Renal cortex interstitium (tissue), 11 donors: ENCODE data around the gene KRCC1. TPM values are rescaled to one million over a fixed set of nuclear protein-coding genes. Genes with fewer than 3 reads are reported as not detected.
"Not testable (repeated sequence)": the region's sequence is repeated elsewhere in the genome, so short reads cannot be mapped to it uniquely, and the experiment has no call there.

Source experiments
- DNase-seq, 11 donors: peaks; one replicate each; pipeline ENCODE4 v3.0.0-alpha.2; 2013; ENCODE audit warnings: low read depth in 9 of 11, low spot score in 4 of 11; ENCODE audit errors: extremely low read depth in 1 of 11
- polyA plus RNA-seq, 3 donors: library from polyadenylated mRNA; unstranded; fragments of 120-200 nt; gene quantifications; one replicate each; pipeline ENCODE4 v1.2.1, GENCODE V29; 2013; ENCODE audit not compliant: insufficient read length in 3 of 3

The KRCC1 gene
- polyA plus RNA-seq, 3 donors = 45.6 to 60.9 (median 54.0) TPM

DNA sequence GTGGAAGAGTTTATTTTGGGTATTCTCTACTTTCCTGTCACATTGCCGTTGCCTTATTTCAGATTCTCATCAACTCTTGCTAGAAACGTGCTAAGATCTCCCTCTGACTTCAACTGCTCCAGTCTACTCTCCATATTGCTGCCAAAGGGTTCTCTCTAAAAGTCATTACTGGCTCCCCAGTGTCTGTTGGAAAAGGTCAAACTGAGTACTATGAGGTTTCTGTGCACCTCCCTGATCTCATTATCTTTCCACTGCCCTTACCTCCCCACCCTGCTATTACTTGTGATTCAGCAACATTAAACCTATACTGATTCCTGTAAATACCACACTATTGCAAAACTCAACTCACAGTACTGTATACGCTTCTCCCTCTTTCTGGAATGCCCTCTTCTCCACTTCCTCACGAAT, 1.9 kb upstream of the KRCC1 start:
- DNase-seq = no peak

DNA sequence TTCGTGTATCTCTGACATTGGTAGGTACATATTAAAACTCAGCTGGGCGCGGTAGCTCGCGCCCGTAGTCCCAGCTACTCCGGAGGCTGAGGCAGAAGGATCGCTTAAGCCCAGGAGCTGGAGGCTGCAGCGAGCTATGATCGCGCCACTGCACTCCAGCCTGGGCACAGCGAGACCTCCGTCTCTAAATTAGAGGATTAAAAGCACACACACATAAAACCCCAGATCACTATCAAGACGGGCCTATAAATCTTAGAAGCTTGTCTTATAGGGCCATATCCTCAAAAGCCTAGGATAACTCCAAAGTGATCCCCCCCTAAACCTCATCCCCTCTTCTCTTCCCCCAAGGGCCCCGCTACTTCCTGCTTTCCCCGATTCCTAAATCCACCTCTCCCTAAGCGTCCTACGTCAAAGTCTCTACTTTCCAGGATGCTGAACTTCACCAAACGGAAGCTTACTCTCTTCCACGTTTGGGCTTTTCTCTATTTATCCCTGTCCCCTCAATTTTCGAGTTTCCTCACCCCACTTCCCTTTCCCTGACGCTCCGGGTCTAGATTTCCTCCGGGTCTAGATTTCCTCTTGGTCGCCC, 707 bp downstream of the KRCC1 start:
- DNase-seq = peak in 2 of 11 donors; percentile 18 to 35

DNA sequence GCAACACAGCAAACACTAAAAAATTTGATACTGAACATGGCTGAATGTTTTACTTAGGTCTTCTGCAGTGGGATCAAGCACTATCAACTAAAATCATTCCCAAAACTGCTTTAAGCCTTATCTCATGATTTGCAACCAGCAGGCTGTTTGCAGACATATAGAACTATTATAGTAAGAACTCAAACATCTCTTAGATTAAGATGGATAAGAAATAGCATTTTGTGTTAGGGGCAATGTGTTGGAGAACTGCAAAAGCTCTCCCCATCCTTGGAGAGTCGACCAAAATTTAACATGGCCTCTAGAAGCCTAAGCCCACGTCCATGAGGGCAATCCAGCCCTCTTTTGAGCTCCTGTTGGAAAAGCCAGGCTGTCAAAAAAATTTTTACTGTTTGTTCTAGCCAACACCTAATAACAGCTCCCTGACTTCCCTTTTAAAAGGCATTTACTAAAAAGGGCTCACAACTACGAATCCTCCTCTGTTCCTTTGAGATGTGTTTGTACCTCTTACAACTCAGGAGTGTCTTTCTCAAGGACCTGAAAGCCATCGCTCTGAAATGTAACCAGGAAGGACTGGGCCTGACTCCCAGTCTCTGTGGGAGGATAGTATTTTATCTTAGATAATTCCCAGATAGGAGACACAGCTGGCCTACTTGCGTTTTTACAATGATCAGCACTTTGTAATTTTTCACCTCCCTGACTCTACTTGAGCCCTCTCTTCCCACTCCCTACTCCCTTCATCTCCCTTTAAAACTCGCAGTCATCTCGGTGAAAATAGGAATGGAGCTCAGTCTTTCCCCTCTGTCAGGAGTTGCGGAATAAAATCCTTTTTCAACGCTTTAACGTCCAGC, 1.4 kb downstream of the KRCC1 start:
- DNase-seq = no peak

DNA sequence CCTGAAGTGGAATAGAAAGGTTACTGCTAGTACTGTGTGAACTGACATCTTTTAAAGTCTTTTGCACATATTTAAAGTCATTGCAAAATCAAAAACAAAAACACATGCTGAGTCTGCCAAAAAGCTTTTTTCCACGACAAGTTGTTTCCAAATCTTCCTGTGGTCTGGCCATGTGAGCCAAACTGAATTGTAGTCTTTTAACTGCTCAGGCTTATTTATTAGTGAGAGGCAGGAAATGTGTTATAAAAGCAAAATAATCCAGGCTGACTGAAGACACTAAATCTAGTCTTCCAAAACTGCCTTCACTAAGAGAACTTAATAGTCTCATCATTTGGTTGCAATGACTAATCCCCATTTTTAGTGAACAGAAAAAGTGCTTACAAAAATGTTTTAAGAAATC, 2.3 kb downstream of the KRCC1 start:
- DNase-seq = no peak

DNA sequence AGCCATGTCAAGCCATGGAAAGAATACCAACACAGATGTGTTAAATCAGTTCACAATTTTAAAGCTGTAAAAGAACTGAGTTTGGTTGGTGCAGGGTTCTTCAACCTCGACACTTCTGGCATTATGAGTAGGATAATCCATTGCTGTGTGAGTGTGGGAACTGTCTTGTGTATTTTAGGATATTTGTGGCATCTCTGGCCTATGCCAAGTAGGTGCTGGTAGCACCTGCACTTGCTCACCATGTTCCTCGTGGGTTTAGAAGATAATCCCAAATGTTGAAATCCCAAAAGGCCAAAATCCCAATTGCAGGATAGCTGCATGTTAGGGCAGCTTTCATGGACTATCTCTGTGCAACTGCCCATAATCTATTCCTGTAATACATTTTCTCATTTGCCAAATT, 3.8 kb downstream of the KRCC1 start:
- DNase-seq = no peak

DNA sequence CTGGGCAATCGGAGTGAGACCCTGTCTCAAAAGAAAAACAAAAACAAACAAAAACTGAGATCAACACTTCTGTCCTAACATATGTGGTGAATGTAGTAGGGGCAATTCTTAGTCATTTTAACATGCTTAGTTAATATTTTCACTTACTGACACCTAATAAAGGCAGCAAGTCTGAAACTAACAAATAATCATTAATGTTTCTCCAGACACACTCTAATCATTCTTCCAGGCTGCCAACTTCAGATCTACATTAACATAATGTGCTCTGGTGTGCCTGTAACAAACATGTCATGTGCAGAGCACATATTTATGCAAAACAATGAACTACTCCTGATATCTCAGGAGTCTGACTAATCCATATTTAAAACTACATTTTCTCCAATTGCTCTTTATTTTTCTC, 6.0 kb downstream of the KRCC1 start:
- DNase-seq = no peak

DNA sequence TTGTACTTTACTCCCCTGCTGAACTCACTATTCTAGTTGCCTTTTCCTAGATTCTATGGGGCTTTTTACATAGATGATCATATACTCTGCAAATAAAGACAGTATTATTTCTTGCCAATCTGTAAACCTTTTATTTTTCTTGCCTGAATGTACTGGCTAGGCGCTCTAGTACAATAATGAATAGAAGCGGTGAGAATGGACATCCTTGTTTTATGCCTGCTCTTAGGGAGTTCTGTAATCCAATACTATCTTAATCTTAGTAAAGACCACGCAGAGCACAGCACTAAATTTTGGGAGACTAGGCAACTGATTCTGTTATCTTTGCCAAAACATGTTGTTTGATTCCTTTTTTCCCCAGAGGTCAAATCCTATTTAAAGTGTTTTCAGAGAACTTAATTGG, 7.0 kb downstream of the KRCC1 start:
- DNase-seq = no peak

DNA sequence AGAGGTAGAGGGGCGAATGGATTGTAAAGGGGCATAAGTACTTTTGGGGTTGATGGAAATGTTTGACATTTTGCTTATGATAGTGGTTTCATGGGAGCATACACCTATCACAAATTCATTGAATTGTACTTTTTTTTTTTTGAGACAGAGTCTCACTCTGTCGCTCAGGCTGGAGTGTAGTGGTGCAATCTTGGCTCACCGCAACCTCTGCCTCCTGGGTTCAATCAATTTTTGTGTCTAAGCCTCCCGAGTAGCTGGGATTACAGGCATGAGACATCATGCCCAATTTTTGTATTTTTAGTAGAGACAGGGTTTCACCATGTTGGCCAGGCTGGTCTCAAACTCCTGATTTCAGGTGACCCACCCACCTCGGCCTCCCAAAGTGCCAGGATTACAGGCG, 10.0 kb downstream of the KRCC1 start:
- DNase-seq = not testable (repeated sequence)

DNA sequence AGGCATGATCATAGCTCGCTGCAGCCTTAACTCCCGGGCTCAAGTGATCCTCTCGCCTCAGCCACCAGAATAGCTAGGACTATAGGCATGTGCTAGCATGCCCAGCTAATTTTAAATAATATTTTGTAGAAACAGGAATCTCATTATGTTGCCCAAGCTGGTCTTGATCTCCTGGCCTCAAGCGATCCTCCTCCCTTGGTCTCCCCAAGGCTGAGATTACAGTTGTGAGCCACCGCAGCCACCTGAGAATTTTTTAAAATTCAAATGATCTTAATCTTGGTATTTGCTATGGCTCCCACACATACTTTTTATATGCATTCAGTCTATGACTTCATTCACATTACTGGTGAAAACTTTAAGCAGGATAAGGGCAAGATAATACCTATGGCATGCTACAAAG, 13.1 kb downstream of the KRCC1 start:
- DNase-seq = no peak

DNA sequence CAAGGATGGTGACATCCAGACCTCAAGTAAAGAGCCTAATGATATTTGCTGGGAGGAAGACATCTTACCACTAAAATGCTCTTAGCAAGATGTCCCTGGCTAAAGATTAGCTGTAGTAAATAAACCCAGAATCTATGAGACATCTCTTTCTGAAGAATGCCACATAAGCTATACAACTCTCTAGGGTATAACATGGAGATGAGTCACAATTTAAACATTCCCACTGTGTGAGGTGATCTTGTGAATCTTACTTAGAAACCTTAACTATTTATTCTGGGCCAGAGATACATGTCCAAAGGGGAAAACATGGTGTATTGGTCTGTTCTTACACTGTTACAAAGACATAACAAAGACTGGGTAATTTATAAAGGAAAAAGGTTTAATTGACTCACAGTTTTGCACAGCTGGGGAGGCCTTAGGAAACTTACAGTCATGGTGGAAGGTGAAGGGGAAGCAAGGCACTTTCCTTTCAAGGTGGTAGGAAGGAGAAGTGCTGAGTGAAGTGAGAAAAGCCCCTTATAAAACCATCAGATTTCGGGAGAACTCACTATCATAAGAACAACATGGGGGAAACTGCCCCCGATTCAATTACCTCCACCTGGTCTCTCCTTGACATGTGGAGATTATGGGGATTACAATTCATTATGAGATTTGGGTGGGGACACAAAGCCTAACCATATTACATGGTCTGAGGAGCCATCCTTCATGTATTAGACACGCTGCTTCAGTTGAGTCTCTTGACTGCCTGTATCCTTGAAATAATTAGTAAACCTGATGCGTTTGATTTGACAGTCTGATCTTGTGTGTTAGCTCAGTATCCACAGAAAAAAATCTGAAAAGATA, 17.1 kb downstream of the KRCC1 start:
- DNase-seq = no peak

DNA sequence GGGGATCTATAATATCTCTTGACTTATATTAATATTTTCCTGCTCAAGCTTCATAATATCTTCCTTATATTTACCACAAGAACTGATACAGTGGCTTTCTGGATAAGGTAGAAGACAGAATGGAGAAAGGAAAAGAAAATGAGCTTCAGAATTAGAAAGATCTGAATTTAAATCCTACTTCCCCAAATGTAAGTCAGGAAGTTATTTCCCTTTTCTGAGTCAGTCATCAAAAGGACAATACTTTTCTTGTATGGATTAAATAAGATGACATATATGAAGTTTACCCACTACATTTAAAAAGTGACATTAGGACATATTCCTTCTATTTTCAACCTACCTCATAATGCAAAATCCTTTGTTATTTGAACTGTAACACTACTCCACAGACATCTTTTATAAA, 19.0 kb downstream of the KRCC1 start:
- DNase-seq = no peak

DNA sequence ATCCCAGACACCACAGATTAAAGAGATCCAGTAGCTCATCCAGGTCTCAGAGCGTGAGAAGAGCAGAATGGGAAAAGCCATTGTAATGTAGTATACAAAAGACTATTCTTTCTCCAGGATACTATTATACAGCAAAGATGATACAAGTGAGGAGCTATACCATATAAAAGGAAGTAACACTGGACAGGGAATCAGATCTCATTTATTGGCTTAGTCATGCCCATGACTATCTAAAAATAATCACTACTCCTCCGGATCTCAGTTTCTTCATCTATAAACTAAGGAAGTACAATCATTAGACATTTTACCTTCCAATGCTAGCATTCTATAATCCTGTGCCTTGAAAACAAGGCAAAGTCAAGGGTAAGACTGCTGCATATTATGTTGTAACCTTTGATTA, 19.4 kb downstream of the KRCC1 start:
- no peak for DNase-seq

DNA sequence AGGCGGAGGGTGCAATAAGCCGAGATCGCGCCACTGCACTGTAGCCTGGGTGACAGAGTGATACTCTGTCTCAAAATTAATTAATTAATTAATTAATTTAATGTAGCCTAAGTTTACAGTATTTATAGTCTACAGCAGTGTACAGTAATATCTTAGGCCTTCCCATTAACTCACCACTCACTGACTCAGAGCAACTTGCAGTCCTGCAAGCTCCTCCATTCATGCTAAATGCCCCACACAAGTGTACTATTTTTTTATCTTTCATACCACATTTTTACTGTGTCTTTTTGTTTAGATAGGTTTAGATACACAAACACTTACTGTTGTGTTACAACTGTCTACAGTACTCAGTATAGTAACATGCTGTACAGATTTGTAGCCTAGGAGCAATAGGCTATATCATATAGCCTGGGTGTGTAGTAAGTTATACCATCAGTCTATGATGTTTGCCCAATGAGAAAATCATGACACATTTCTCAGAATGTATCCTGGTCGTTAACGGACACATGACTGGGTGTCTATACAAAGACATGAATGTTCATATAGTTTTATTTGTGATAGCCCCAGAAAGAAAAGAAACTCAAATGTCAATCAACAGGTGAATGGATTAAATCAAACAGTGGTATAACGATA, 23.4 kb downstream of the KRCC1 start:
- DNase-seq = no peak

DNA sequence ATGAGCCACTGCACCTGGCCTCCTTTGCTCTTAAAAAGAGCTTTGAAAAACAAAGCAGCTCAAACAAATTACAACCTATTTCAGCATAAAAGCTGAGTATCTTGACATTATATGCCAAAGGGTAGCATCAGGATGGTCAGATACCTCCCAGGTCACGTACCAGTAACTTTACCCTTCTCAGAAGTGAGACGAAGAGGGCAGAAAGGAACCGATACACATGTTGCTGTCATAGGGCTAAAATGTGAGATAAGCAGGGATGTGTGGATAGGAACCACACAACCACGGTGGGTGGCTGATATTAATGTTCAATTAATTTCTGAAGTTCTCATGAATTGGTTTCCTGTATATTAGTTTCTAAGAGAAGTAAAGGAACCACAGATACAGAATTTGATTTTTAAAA, 26.7 kb downstream of the KRCC1 start:
- no peak for DNase-seq

DNA sequence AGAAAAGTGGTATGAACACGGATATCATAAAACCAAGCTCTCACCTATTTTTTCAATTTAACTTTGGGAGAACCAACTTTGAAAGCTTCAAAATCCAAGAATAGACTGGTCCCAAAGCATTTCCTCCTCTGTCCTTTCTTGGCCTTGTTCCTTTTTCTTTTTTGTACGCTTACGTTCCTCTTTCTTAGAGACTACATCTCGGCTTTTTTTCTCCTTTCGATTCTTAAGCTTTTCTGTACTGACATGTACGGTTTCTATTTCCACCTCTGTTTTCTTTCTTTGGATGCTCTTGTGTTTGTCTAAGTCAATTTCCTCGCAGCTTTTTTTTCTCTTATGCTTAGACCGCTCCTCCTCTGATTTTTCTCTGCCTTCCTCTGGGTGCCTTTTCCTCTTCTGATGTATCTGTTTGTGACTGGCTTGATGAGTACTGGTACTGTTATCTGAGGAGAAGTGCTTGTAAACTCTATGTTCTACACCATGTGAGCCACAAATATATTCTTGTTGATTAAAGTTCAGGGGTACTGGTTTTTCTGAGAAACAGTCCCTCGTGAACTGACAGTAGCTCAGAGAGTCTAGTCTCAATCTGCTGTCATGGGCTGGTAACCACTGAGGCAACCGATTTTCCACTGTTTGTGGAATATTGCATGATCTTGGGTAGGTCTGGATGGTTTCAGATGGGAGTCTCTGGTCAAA, 27.7 kb downstream of the KRCC1 start:
- DNase-seq = no peak

DNA sequence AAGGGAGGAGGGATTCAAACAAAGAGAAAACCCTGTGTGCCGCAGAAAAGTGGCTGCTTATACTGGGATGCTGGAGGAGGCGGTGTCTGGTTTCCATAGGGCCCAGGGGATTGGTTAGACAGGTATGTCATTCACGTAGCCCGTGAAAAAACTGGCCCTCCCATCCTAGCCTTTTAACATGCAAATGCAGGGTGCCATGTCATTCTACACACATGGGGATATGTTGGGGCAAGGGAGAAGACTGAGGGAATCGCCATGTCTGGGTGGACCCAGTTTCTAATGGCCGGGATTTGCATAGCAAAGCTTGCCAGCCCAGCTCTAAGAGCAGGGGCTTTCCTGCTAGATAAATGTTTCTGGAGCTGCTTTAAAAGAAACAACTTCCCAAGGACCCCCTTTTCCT, 31.1 kb downstream of the KRCC1 start:
- no peak for DNase-seq

DNA sequence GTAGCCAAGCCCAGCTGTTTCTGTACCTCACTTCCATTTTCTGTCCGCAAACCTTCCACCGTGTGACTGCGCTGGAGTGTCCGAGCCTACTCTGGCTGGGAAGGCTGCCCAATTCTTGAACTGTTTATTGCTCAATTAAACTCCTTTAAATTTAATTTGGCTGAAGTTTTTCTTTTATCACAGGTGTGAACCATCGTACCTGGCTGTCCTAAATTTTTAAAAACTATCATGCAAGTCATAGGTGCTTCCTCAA, 33.0 kb downstream of the KRCC1 start:
- no peak for DNase-seq

DNA sequence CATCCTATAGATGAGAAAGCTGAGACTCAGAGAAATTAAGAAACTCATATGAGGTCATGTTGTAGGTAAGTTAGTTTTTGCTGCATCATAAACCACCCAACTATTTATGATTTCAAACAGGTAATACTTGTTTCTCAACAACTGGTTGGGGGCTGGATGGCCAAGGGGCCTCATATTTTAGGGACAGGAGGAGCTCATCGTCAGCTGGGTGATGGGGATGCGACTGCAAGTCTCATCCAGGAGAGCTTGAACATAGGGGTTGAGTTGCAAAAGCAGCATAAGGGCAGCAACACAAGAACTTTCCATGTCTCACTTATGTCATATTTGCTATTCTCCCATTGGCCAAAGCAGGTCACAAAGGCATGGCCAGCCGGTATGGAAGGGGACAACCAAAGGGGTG, 35.6 kb downstream of the KRCC1 start:
- no peak for DNase-seq

DNA sequence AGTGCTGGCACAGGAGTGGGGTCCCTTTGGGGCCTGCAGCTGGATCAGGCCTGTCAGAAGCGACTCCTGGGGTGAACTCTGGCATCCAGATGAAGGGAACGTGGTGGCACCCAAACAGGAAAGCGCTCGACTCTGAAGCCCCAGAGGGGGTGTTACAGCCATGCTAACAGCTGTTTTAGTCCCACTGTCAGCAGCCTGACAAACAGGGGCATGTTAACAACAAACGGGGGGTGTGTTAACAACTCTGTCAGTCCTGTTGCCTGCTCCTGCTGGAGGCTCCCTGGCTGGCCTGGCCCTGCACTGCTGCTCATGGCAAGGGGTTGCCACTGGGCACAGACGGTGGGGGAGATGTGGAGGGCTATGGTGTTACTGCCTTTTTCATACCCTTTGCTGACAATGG, 36.7 kb downstream of the KRCC1 start:
- DNase-seq = no peak
